Prostate gland (tissue), 2 donors: ENCODE results near the gene DNAJC12.

ENCODE experiments used
- CTCF ChIP-seq, 4 experiments: fragments of 200-600 bp in 2 of 4; fragments of 450-650 bp in 2 of 4; sonication (generic) in 2 of 4; IDR thresholded peaks; 1 replicate in 3 of 4; 2 replicates in 1 of 4; pipeline ENCODE4 v1.5.1; 2016 to 2019; ENCODE audit warnings: antibody characterized with exemption in 4 of 4, mild to moderate bottlenecking in 2 of 4, moderate library complexity in 2 of 4
- POLR2AphosphoS5 ChIP-seq: sonication (generic); formaldehyde crosslinking; IDR thresholded peaks from one replicate; pipeline ENCODE4 v1.6.1; 2017; ENCODE audit warnings: antibody characterized with exemption

GRCh38 chr10:67878133-67878532, 40.1 kb upstream of the DNAJC12 start:
- no peak for TF ChIP-seq CTCF (IDR thresholded peaks at IDR 0.05)
- no peak for TF ChIP-seq POLR2AphosphoS5
